T follicular helper cell (primary cell): ENCODE data around the gene VGLL1.

Experiments
- DNase-seq: peaks from one replicate; pipeline ENCODE4 v3.0.0-alpha.2; 2020; ENCODE audit warnings: low read depth

The VGLL1 gene

DNA sequence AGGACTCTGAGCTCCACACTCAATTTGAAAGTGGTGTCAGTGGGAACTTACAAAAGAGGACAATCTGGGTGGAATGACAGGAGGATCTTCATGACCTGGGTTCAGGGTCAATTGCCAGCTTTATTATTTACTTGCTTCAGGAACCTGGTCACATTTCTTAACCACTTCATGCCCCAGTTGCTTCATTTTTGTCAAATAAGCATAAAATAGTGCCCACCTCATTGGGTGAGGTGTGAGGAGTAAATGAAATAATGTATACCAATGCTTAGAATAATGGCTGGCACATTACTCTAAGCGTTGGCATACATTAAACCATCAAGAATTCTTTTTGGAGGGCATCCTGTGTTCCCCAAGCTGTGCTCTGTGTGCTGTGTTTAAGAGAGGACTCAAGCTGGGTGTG lies 19.4 kb downstream of the VGLL1 start:
- DNase-seq: no peak

DNA sequence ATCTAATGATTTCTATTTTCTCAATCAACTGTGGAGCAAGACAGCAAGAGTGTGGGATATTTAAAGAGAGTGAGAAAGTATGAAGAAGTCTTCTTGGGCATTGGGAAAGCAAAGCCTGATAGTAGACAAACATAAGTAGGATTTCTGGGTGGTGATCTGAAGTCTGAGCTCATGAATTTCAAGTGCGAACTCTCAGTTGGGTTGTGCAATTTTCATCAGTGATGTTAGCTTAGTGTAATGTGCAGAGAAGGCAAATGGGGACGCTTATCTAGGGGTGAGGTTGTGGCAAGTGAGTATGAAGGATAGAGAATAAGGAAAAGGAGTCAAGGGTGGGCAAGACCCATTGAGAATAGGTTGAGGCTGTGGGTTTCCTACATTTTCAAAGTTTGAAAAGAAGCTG lies 23.7 kb downstream of the VGLL1 start:
- DNase-seq: no peak

DNA sequence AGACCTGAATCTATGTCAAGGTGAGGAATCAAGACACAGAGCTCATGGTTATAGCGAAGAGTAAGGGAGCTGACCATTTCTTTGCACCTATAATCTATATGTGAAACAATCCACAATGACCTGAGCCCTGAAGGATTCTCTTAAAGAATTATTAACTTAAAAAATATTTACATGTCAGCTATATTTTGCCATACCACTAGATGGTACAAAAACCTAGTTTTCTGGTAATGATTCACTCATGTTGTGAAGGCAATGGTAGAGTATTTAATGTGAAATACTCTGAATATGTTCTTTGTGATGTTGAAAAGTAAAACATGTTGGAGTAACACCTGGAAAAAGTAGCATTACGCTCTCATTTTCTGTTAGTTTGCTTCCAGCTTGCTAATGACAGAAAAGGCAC lies 40.0 kb downstream of the VGLL1 start:
- DNase-seq: no peak

DNA sequence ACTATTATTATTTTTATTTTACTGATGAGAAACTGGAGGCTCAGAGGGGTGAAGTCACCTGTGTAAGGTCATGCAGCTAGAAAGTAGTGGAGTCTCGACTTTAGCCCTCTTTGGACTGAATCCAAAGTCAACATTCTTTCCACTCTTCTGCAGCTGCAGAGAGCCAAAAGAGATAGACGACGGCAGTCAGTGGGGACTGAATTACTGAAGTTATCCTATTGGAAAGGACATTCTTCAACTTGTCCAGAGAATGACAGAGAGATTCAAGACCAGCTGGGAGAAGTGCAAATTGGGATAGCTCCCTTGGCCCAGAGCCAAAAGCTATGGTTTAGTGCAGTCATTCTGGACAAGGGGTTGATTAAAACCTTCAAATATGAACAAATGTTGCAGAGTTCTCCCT lies 42.5 kb downstream of the VGLL1 start:
- no peak for DNase-seq

DNA sequence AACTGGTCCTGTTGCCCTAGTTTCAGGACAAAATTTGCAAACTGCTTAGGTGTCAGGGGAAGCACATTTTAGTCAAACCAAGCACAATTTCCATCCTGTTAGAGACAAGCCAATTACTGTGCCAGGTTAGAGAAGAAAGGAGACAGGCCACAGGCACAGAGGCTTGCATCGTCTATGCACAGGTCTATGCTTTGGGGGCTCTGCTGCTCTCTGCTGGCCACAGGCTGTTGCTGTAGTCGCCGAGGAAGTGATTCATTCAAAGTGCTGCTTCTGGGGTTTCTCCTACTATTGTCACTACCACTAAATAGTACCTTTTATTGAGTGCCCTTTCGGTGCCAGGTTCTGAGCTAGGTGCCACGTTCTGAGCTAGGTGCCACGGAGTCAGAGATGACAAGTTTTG lies 45.5 kb downstream of the VGLL1 start:
- DNase-seq: peak; percentile 47

DNA sequence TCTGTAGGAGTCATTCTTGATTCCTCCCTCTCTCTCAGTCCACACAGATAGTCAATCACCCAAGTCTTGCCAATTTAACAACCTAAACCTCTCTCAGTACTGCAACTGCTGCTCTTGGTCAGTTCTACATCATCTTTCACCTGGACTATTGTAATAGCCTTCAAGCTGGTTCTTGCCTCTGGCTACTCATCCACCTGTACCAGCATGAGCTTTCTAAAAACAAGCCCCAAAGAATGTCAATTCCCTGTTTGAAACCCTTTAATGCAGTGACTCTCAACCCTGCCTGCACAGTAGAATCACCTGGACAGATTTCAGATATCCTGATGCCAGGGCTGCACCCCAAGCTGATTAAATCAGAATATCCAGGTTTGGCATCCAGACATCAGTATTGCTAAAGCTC lies 48.3 kb downstream of the VGLL1 start:
- no peak for DNase-seq

DNA sequence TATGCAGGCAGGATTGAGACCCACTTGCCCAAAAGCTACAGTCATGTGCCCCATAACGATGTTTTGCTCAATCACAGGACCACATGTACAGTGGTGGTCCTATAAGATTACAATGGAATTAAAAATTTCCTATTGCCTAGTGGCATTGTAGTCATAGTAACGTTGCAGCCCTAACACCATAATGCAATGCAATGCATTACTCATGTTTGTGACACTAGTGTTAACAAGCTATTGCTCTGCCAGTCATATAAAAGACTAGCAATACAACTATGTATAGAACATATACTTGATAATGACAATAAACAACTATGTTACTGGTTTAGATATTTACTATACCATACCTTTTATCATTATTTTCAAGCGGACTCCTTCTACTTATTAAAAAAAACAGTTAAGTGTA lies 50.6 kb downstream of the VGLL1 start:
- no peak for DNase-seq

DNA sequence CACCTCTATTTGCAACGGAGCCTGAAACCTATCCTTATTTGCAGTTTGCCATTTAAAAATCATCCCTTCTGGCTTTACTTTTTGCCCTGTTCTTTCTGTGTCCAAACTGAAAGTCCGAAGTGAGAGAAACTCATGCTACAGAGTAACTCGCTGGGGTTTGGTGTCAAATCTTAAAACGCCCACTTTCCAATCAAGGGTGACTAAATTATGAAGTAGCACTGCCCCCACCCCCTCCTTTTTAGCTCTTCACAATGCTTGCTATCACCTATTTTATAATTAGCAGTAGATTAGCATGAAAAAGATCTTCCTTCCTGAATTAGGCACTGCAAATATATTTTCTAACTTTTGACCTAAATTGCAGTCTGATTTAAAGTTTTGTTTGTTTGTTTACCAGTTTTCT lies 52.5 kb downstream of the VGLL1 start:
- no peak for DNase-seq

DNA sequence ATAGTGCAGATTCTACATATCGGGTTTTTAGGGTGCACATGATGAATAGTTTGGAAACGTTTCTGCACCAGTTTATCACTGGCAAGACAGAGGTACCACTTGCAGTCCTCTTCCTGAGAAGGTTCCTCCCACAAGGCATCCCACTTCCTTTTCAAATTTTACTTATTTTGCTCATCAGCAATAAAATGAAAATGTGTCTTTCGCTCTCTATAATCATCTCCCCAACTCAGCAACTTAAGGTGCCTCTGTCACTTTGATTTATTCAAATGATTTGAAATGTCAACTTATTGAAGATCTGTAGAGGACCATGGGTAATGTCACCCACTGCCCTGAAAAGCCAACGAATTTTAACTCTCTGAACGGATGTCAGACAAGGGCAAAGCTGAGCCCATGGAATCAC lies 53.2 kb downstream of the VGLL1 start:
- DNase-seq: no peak

DNA sequence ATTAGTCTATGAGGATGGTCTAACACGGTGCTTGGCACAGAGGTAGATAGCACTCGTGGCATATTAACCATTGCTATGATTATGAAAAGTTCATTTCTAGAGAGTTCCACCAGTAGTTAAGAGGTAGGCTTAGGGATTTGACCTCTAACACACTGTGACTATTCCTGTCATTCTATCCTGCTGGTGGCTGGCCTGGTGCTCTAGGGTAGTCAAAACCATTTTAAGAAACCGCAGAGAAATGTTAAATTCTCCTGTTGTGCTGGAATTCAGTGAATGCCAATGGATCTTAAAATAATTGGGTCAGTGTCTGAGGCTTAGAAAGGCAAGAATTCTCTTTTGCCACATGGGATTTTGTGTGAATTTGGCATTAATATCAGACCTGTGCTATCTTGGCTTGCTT lies 53.9 kb downstream of the VGLL1 start:
- no peak for DNase-seq

DNA sequence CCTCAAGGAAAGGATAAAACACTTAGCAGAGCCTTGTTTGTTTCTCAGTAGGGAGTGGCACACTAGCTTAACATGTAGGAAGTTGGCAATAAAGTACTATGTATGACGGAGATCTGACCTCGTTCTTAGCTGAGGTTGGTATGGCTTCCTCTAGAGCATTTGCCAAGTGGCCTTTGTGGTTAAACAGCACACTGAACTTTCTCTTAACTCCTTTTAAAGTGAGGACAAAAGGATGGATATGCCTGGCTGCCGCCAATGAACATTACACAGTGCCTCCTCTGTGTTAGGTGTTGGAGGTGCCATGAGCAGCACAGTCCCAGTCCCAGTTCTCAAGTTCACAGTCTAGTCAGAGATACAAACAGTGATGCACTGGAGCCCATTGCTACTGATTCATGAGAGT lies 54.4 kb downstream of the VGLL1 start:
- DNase-seq: peak; percentile 22

DNA sequence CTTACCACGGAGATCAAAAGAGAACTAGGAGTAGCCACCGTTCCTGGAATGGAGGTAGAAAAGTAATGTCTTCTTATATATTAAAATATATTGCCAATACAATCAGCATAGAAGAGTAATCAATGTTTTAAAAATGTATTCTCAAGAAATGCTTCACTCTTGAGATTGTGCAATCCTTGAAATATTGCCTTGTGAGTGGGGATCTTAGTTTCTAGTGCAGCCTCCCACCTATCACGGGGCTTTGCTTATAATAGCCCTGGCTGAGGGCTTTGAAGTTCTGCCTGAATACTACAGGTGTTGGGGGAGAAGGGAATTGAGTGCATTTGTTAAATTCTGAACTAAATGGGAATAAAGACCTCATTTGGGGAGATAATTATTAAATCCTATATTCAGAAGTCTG lies 55.5 kb downstream of the VGLL1 start:
- DNase-seq: no peak

DNA sequence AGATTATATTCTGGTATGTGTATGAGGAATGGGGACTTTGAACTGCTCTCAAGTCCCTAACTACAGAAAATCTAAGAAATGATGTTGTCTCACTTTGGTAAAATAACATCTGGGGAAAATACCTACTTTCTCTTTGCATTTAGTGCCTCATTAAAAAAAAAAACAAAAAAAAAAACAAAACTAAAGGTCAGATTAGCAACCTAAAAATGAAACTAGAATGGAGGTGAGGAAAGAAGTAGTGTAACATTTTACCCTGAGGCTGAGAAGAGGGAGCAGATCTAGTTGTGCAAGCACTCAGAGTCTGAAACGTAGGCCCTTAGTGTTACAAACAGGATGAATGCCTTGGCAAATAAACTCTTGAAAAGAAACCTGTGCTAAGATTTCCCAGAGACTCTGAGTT lies 56.0 kb downstream of the VGLL1 start:
- DNase-seq: no peak

DNA sequence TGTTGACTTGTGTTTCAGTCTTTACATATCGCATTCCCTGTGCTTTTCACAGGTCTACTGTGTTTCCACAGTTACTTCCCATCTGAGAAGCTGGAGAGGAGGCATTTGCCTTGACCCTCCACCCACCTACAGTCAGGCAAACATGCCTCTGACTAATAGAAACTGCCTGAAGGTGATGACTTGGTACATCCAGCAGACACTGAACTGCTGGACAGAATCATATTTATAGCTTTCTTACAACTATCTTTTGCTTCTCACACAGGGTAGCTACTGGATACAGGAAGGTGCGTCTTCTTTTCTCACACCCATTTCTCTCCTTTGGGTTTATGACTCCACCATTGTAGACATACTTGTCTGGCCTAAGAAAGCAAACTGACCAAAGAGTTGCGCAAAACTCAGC lies 58.0 kb downstream of the VGLL1 start:
- no peak for DNase-seq

DNA sequence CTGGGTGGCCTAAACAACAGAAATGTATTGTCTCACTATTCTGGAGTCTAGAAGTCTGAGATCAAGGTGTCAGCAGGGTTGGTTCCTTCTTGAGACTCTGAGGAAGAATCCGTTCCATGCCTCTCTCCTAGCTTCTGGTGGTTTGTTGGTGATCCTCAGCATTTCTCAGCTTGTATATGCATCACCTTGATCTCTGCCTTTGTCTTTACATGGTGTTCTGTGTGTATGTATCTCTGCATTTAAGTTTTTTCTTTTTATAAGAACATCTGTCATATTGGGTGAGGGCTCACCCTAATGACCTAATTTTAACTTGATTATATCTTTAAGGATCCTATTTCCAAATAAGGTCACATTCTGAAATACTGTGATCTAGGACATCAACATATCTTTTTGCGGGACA lies 65.3 kb downstream of the VGLL1 start:
- no peak for DNase-seq

DNA sequence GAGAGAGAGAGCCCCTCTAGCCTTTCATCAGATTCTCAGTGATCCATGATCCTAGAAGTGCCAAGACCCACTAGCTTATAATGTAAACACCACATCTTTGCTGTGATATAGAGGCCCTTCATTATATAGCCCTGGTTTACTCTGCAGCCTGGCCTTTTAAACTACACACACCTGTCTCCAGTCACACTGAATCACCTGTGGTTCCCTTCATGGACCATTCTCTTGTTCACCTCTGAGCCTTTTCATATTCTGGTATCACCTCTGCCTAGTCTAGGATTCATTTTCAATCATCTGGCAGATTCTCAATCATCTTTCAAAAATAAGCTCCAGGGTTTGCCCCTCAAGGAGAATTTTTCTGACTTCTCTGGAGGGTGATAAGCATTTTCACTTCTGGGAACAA lies 65.9 kb downstream of the VGLL1 start:
- DNase-seq: no peak

DNA sequence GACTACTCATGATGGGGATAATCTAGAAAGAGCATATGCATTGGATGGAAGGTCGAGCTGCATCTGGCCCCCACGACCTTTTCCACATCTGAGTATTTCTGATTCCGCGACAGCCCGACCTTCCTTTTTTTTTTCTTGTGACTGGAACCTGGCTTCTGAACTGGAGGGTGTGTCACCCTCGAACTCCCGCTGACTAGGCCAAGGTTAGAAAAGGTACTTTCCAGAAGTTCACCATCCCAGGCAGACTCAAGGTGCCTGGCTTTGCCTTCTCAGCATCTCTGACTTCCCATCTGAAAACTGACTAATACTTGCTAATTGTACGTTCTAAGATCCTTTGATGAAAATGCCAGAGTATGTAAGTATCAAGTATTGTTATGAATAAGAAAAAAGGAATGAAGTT lies 66.6 kb downstream of the VGLL1 start:
- DNase-seq: peak; percentile 3

DNA sequence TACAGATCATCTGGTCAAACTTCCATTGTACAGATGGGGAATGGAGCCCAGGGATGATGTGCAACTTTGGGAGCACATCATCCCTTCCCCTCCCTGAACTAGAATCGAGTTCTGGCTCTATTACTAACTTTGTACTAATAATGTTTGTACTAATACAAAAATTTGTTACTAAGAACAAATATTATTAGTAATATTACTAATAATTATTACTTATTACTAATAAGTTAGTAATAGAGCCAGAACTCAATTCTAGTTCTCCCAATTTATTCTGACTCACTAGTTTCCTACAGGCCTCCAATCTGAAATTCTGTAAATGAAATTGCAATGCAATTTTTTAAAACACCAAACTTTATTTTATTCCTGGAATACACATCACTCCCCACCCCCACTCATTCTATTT lies 68.0 kb downstream of the VGLL1 start:
- no peak for DNase-seq
